Endothelial cell of umbilical vein (primary cell): ENCODE results near the gene EFNA5. TPM values are rescaled to one million over a fixed set of nuclear protein-coding genes. Genes with fewer than 3 reads are reported as not detected.

Experiments
- BruUV-seq: library from RNA; stranded (reverse); fragments of 400-500 nt; replicated peaks from 2 replicates; lab custom pipeline; 2021; lab: Mats Ljungman, UMichigan
- CTCF ChIA-PET: fragments of 300-600, 350-600 bp; sonication (Branson Sonifier 250); formaldehyde crosslinking; loops from one replicate; lab custom pipeline; 2021; ENCODE audit warnings: antibody characterized with exemption, inconsistent platforms; lab: Charles Lee
- POLR2A ChIA-PET: fragments of 300-600, 350-600 bp; sonication (Branson Sonifier 250); formaldehyde crosslinking; loops from one replicate; lab custom pipeline; 2021; ENCODE audit warnings: antibody characterized with exemption, inconsistent platforms; lab: Charles Lee
- DNase-seq: peaks from one replicate; pipeline ENCODE4 v3.0.0-alpha.2; 2011; ENCODE audit warnings: low read depth, low spot score
- FAIRE-seq: peaks from 2 replicates; lab custom pipeline; 2011; peaks lifted over from hg19 to GRCh38; lab: Jason Lieb, UNC
- H2AFZ ChIP-seq: 2 replicates; pipeline ENCODE4 v1.6.0; 2012; ENCODE audit warnings: low read depth, low read length, control low read depth, inconsistent platforms
- H3K27ac ChIP-seq: 2 replicates; pipeline ENCODE4 v1.5.1; 2011; ENCODE audit warnings: low read depth, mild to moderate bottlenecking, control low read depth, low read length, moderate library complexity; ENCODE audit not compliant: insufficient read depth
- H3K27me3 ChIP-seq, 2 experiments: 2 replicates each; pipeline versions ENCODE4 v1.6.0 to v1.6.1; 2011; ENCODE audit warnings: low read length in 2 of 2, mixed read lengths in 1 of 2; ENCODE audit not compliant: control insufficient read depth in 2 of 2, insufficient read depth in 2 of 2
- H3K36me3 ChIP-seq, 2 experiments: 2 replicates in 1 of 2; 3 replicates in 1 of 2; pipeline ENCODE4 v1.5.1; 2011; ENCODE audit warnings: low read length in 2 of 2, mild to moderate bottlenecking in 1 of 2, moderate library complexity in 1 of 2; ENCODE audit not compliant: control insufficient read depth in 2 of 2, insufficient read depth in 2 of 2; ENCODE audit errors: extremely low read depth in 1 of 2
- H3K4me1 ChIP-seq: 3 replicates; pipeline ENCODE4 v1.5.1; 2011; ENCODE audit warnings: mild to moderate bottlenecking, low read length; ENCODE audit not compliant: control insufficient read depth, insufficient read depth; ENCODE audit errors: extremely low read depth
- H3K4me2 ChIP-seq: 2 replicates; pipeline ENCODE4 v1.6.1; 2011; ENCODE audit warnings: low read length, control low read depth, mixed read lengths; ENCODE audit not compliant: insufficient read depth
- H3K4me3 ChIP-seq, 3 experiments: fragments of 200-600 bp in 1 of 3; sonication (generic), shearing (Covaris generic) in 1 of 3; replicated peaks in 1 of 3; 2 replicates each; pipeline ENCODE4 v1.5.1; 2011 to 2016; ENCODE audit warnings: control low read depth in 3 of 3, low read length in 3 of 3, mild to moderate bottlenecking in 2 of 3, inconsistent platforms in 1 of 3, low read depth in 1 of 3, moderate library complexity in 1 of 3; ENCODE audit not compliant: insufficient read depth in 1 of 3
- H3K79me2 ChIP-seq: 2 replicates; pipeline ENCODE4 v1.6.0; 2012; ENCODE audit warnings: low read length, inconsistent platforms; ENCODE audit not compliant: control insufficient read depth, insufficient read depth
- H3K9ac ChIP-seq: replicated peaks from 2 replicates; pipeline ENCODE3; 2011; ENCODE audit warnings: low read length, control low read depth; ENCODE audit not compliant: insufficient read depth; ENCODE audit errors: extremely low read depth
- H3K9me1 ChIP-seq: replicated peaks from 3 replicates; pipeline ENCODE4 v1.6.0; 2011; ENCODE audit warnings: mild to moderate bottlenecking, low read length; ENCODE audit not compliant: control insufficient read depth, insufficient read depth; ENCODE audit errors: extremely low read depth
- H3K9me3 ChIP-seq: replicated peaks from 2 replicates; pipeline ENCODE4 v1.5.1; 2012; ENCODE audit warnings: low read length, inconsistent platforms; ENCODE audit not compliant: control insufficient read depth, insufficient read depth
- H4K20me1 ChIP-seq: replicated peaks from 2 replicates; pipeline ENCODE3; 2011; ENCODE audit warnings: mild to moderate bottlenecking, low read length; ENCODE audit not compliant: control insufficient read depth, insufficient read depth; ENCODE audit errors: extremely low read depth
- CTCF ChIP-seq, 2 donors: IDR thresholded peaks; 1 replicate in 1 of 2; 2 replicates in 1 of 2; pipeline ENCODE4 v1.5.1; 2011; ENCODE audit warnings: low read length in 2 of 2, mild to moderate bottlenecking in 2 of 2, moderate library complexity in 2 of 2, control low read depth in 1 of 2, inconsistent platforms in 1 of 2, low read depth in 1 of 2; ENCODE audit not compliant: insufficient read depth in 1 of 2; ENCODE audit errors: extremely low read depth in 1 of 2
- EZH2 ChIP-seq: IDR thresholded peaks from 2 replicates; pipeline ENCODE4 v1.6.1; 2012; ENCODE audit warnings: borderline replicate concordance, low read depth, mild to moderate bottlenecking, moderate library complexity, low read length, inconsistent platforms; ENCODE audit not compliant: severe bottlenecking
- FOS ChIP-seq: IDR thresholded peaks from 2 replicates; pipeline ENCODE4 v1.6.1; 2011; ENCODE audit warnings: mild to moderate bottlenecking, low read length, moderate library complexity, borderline replicate concordance; ENCODE audit not compliant: insufficient read depth
- GATA2 ChIP-seq: IDR thresholded peaks from 2 replicates; pipeline ENCODE4 v1.7.0; 2011; ENCODE audit warnings: low read depth, mild to moderate bottlenecking, moderate library complexity, mixed read lengths, low read length; ENCODE audit not compliant: insufficient read length, insufficient read depth
- JUN ChIP-seq: IDR thresholded peaks from 2 replicates; pipeline ENCODE4 v1.6.1; 2011; ENCODE audit warnings: borderline replicate concordance, low read depth; ENCODE audit not compliant: insufficient read length, insufficient read depth
- MAX ChIP-seq: IDR thresholded peaks from 2 replicates; pipeline ENCODE4 v1.6.1; 2011; ENCODE audit not compliant: insufficient read depth, insufficient read length
- MYC ChIP-seq: IDR thresholded peaks from one replicate; pipeline ENCODE4 v1.6.1; 2011; ENCODE audit warnings: mild to moderate bottlenecking, low read depth, low read length
- POLR2A ChIP-seq: IDR thresholded peaks from 2 replicates; pipeline ENCODE4 v1.6.1; 2012; ENCODE audit warnings: low read depth, mild to moderate bottlenecking, control low read depth, low read length
- POLR2AphosphoS5 ChIP-seq: IDR thresholded peaks from 2 replicates; pipeline ENCODE4 v1.6.1; 2012; ENCODE audit warnings: low read depth, mild to moderate bottlenecking, control low read depth, low read length, moderate library complexity; ENCODE audit not compliant: insufficient read depth
- dilution Hi-C: fragments of 300-500 bp; cut with MboI; formaldehyde crosslinking; loops from one replicate; pipeline ENCODE4 v1.15.0; 2019; ENCODE audit warnings: low sequenced_read_pairs; ENCODE audit not compliant: extremely low pct_ligation_motif_present
- intact Hi-C: fragments of 100-400 bp; cut with micrococcal nuclease; formaldehyde crosslinking; loops from one replicate; pipeline ENCODE4 v1.10.0; 2022
- polyA plus RNA-seq, 4 experiments: library from polyadenylated mRNA; depleted of rRNA in 3 of 4; stranded (reverse) in 3 of 4; unstranded in 1 of 4; fragments of >200 nt; gene quantifications; 2 replicates each; pipeline versions ENCODE4 v1.2.1 to v1.2.3, GENCODE V29; 2011 to 2012; ENCODE audit warnings: missing spikeins in 1 of 4
- total RNA-seq: library from RNA; stranded (reverse); gene quantifications from 2 replicates; pipeline ENCODE4 v1.2.3, GENCODE V29; 2021

The EFNA5 gene
- total and polyA plus RNA-seq, 2 donors (not counting 3 experiments of a cell fraction or from before 2014, with no cell fraction given), result 13.6 to 22.1 TPM

GRCh38 chr5:107393851-107394250 lies 276.9 kb downstream of the EFNA5 start:
- Histone ChIP-seq H3K9ac (no peak overlapping the region), H3K27ac (no peak overlapping the region), H3K79me2 (no peaks in the 10 kb centered on the region), H3K36me3 (no peaks in the 10 kb centered on the region), H4K20me1 (no peaks in the 10 kb centered on the region), H3K27me3 (no peaks in the 10 kb centered on the region), H3K4me2 (no peak overlapping the region), H3K9me3 (no peaks in the 10 kb centered on the region), H3K4me3 (no peak overlapping the region), H3K9me1 (no peaks in the 10 kb centered on the region), H2AFZ (no peak overlapping the region), H3K4me1 (peaks cover 15% of the 10 kb centered on the region)
- FAIRE-seq (no peak), DNase-seq (no peak)
- TF ChIP-seq MAX (no peak), GATA2 (no peak), MYC (no peak), JUN (no peak), EZH2 (no peak), FOS (no peak), POLR2AphosphoS5 (no peak), CTCF (IDR thresholded peaks at IDR 0.05; ENCODE audit: extremely low read depth in 1 of 2, insufficient read depth in 1 of 2, low read depth in 1 of 2, low read length in 2 of 2) (no peak), POLR2A (no peak)
- BruUV-seq, result no TSS peak
- ChIA-PET CTCF (no interaction called here), POLR2A (no interaction called here)
- dilution Hi-C loops, result no loop called here
- intact Hi-C loops, result no loop called here
